GM03348 (cell line): Measurements from ENCODE around the gene GPAT3.

ENCODE experiments used
- DNase-seq: peaks from one replicate; pipeline ENCODE4 v3.0.0; 2012; ENCODE audit warnings: low spot score

GPAT3 gene

DNA sequence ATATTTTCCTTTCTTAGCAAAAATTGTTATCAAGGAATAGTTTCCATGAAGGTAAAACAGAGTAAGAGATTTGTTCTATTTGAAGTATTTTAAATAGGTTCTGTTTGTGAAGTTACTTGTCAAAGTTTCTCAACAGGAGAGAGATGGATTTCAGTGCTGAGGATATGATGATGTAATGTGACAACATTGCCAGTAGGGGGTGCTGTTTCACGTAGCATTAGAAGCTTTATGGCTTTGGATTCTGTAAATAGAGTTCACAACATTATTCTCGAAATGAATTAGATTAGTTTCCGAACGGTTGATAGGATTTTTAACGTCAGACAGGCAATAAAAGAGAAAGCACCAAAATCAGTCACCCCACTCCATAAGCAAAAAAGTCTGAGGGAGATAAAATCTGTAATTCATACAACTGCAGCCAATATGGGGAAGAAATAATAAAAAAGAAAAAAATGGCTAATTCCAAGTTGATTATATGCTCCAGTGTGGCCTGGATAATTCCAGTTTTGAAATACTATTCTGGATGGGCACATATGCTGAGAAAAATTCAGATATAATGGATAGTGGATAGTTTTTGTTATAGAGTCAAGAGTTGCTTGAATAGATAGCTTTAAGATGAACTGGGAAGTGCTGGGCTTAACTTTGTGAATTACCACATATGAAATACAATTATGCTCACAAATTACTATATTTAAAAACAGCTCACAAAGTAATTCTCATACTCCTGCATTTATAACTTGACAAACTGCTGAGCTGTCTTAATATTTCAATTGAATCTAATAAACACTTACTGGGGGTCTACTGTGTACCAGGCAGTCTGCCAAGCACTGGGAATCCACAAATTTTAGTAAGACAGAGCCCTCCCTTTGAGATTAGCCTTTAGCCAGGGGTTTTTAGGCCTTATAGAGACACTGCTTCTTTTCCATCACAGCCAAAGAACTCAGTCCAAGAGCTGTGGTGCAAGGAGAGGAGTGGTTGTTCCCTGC is 109.1 kb downstream of the GPAT3 start:
- DNase-seq: peak; percentile 60

- peak; percentile 15 for DNase-seq
Measured at GRCh38 chr4:83646538-83647239, 110.8 kb downstream of the GPAT3 start.

- DNase-seq: no peak
Measured at GRCh38 chr4:83651846-83652245, 115.9 kb downstream of the GPAT3 start.
